NCI-H460 (cell line): ENCODE measurements around the gene MESP2. TPM values are rescaled to one million over a fixed set of nuclear protein-coding genes. Genes with fewer than 3 reads are reported as not detected.

ENCODE experiments used
- total RNA-seq: library from RNA; depleted of rRNA; stranded (reverse); fragments of >200 nt; shearing (Covaris generic); gene quantifications from 2 replicates; pipeline ENCODE4 v1.2.3, GENCODE V29; 2014; rRNA removed

Gene MESP2
- total RNA-seq, 1 experiment from 2014 or later = not detected

Other genes starting within 250 kb of the MESP2 start
- 5.2 and 5.9 TPM in 2 replicates for gene TICRR, start 200.9 kb upstream of the MESP2 start, total RNA-seq
- 1.9 and 2.6 TPM in 2 replicates for gene KIF7, start 120.9 kb upstream of the MESP2 start, total RNA-seq
- gene PLIN1, start 97.0 kb upstream of the MESP2 start, total RNA-seq = 0.40 and 0.52 TPM in 2 replicates
- 8.0 and 8.4 TPM in 2 replicates for gene PEX11A, start 85.6 kb upstream of the MESP2 start, total RNA-seq
- gene WDR93, start 85.5 kb upstream of the MESP2 start, total RNA-seq = 0.17 and 0.30 TPM in 2 replicates
- 3.1 TPM in 2 replicates for gene MESP1, start 25.1 kb upstream of the MESP2 start, total RNA-seq
- gene ANPEP, start 38.5 kb downstream of the MESP2 start, total RNA-seq = 0.45 TPM in 1 of 2 replicates, not detected in the other
- 47.9 and 53.0 TPM in 2 replicates for gene AP3S2, start 117.7 kb downstream of the MESP2 start, total RNA-seq
- gene ARPIN, start 136.6 kb downstream of the MESP2 start, total RNA-seq = 4.1 and 5.2 TPM in 2 replicates
- 4.5 and 7.1 TPM in 2 replicates for gene ZNF710, start 225.0 kb downstream of the MESP2 start, total RNA-seq